ENCODE results near the gene TRAPPC2B.

DNA sequence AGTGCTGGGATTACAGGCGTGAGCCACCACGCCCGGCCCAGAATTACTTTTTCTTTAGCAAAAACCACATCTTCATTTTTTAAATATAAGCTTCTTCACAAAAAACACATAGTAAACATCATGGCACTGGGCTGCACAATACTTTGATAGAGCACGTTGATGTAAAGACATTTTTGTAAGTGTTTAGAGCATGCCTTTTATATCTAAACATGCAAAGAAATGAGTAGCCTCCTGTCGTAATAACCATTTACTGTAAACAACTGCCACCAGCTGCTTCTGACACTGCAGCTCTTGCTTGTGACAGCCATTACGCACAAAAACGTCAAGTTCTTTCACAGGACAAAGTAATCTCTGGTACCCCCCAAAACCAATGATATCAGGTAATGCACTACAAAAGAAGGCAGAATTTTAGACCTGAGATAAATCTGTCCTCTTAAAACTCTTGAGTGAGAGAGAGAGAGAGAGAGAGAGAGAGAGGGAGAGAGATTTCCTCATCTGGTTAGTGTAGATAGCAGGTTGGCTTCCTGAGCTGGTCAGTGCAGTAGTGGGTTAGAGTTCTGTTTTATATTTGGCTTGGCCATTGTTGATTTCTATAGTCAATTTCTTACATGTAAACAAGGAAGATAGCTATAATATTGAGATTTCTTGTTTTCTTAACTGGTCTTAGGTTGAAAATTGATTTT is 19.6 kb downstream of the TRAPPC2B start:
- TF ChIP-seq GATA2 (IDR thresholded peaks at IDR 0.05; ENCODE audit: low read depth, low read length) (no peak), GATA3 (IDR thresholded peaks at IDR 0.05; ENCODE audit: low read depth, low read length) (no peak)

Data from SH-SY5Y (cell line).